GM12865 (cell line): ENCODE data around the gene MBD2.

Experiments
- DNase-seq: peaks from one replicate; pipeline ENCODE4 v3.0.0; 2010; ENCODE audit warnings: low read depth
- H3K4me3 ChIP-seq: 2 replicates; pipeline ENCODE4 v1.5.1; 2011; ENCODE audit warnings: mild to moderate bottlenecking, low read depth, low read length, control low read depth
- TF ChIP-seq, protein P1 (sequence below): IDR thresholded peaks from 2 replicates; pipeline ENCODE4 v1.5.1; 2011; ENCODE audit warnings: low read length, control low read depth, low read depth, inconsistent platforms; ENCODE audit not compliant: insufficient read depth; ENCODE audit errors: missing control alignments

MBD2 gene, protein sequence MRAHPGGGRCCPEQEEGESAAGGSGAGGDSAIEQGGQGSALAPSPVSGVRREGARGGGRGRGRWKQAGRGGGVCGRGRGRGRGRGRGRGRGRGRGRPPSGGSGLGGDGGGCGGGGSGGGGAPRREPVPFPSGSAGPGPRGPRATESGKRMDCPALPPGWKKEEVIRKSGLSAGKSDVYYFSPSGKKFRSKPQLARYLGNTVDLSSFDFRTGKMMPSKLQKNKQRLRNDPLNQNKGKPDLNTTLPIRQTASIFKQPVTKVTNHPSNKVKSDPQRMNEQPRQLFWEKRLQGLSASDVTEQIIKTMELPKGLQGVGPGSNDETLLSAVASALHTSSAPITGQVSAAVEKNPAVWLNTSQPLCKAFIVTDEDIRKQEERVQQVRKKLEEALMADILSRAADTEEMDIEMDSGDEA

DNA sequence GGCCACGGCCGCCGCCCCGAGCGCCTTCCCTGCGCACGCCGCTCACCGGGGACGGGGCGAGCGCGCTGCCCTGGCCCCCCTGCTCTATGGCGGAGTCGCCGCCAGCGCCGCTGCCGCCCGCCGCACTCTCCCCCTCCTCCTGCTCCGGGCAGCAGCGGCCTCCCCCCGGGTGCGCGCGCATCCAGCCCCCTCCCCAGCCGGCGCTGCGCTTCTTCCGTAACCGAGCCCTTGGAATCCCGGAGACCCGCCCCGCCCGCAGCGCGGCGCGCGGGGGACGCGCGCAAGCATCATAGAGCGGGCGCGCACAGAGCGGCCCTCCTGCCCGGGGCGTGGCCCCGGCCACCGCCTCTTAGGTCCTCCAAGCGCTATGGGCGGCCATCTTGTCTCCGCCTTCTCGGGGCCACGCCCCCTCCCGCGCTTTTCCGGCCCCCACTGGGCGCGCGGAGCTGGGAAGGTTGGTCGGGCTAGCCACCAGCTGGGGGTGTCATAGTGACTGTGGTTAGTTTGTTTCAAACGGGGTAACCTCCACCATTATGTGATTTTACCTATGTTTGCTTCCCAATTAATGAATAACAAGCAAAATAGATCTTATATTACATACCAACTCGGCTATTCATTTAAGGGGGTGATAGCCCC, at the start of gene MBD2:
TSS of gene MBD2 (minus strand) at position 291 of the 636 bp plus-strand sequence. CDS start at position 181, 110 bp downstream.
- H3K4me3 ChIP-seq: peak within 1 kb of the TSS; percentile 67
- DNase-seq: peak; percentile 98
- TF ChIP-seq, protein P1, sequence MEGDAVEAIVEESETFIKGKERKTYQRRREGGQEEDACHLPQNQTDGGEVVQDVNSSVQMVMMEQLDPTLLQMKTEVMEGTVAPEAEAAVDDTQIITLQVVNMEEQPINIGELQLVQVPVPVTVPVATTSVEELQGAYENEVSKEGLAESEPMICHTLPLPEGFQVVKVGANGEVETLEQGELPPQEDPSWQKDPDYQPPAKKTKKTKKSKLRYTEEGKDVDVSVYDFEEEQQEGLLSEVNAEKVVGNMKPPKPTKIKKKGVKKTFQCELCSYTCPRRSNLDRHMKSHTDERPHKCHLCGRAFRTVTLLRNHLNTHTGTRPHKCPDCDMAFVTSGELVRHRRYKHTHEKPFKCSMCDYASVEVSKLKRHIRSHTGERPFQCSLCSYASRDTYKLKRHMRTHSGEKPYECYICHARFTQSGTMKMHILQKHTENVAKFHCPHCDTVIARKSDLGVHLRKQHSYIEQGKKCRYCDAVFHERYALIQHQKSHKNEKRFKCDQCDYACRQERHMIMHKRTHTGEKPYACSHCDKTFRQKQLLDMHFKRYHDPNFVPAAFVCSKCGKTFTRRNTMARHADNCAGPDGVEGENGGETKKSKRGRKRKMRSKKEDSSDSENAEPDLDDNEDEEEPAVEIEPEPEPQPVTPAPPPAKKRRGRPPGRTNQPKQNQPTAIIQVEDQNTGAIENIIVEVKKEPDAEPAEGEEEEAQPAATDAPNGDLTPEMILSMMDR: no peak

DNA sequence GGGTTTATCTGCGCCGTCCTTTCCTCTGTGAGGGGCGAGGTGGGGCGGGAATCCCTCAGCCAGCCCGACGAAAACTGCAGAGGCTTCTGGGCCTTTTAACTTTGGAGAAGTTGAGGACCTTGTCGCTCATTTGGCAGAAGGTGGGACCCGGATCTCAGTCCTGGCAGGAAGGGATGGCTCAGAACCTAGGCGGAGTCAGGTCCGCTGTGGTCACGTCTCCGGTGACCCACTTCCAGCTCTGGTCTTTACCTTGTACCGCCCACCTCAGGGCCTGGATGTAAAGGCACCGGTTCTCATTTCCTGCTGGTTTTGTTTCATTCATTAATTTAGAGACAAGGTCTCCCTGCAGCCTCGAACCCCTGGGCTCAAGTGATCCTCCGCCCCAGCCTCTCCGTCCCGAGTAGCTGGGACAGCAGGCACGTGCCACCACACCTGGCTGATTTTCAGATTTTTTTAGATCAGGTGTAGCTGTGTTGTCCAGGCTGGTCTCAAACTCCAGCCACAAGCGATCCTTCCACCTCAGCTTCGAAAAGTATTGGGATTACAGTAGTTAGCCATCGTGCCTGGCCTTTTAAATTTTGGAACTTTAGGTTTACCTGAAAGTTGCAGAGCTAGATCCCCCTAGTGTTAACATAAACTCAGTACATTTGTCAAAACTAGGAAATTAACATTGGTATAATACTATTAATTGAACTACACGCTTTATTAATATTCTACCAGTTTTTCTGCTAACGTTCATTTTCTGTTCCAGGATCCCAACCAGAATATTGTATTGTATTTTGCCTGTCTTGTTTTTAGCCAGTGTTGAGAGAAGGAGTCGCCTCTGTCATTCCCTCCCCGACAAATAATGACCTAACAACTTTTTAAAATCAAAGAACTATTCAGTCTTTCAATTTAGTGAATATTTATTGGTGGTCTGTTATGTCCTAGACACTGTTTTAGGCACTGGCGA, 45.7 kb upstream of the MBD2 start:
- peak; percentile 91 for DNase-seq
- H3K4me3 ChIP-seq: peak overlapping the region; percentile 86
- TF ChIP-seq, protein P1: peak; percentile 37

DNA sequence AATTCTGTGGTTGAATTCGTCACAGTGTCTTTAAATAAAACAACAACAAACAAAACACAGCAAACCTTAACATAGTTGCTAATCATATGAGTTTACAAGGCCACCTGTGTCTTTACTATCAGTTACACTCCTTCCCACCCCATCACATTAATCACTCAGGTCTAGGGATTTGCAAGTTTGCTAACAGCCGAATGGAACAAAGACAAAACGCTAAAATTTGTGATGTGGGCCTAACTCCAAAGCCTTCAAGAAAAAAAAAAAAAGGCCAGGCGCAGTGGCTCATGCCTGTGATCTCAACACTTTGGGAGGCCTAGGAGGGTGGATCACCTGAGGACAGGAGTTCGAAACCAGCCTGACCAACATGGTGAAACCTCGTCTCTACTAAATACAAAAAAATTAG, 44.3 kb upstream of the MBD2 start:
- TF ChIP-seq, protein P1: no peak
- no peak for DNase-seq
- H3K4me3 ChIP-seq: peak overlapping the region; percentile 86

DNA sequence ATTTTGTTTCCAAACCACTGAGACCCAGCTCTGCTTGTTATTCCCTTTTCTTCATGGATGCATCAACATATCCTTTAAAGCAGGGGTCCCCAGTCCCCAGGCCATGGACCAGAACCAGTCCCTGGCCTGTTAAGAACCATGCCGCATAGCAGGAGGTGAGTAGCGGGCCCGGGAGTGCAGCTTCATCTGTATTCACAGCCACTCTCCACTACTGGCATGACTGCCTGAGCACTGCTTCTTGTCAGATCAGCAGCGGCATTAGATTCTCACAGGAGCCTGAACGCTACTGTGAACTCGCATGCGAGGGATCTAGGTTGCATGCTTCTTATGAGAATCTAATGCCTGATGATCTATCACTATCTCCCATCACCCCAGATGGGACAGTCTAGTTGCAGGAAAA, 43.2 kb upstream of the MBD2 start:
- H3K4me3 ChIP-seq: no peak overlapping the region
- TF ChIP-seq, protein P1: no peak
- no peak for DNase-seq

DNA sequence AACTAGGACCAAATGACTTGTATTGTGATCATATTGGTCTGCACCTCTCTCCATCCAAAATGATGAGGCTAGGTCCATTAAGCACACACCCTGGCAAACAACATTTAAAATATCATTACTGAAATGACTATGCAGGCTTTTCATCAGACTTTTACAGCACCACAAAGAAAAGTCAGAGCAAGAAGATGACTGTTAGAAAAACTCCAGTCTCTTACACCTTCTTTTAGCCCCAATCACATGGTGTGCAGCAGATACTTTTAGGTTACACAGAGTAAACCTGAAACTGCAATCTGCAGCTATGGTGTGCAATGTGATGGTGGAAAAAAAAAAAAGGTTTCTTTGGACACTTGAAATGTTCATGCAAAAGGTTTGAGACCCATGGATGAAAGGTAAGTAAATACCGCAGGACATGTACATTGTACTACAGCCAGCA, 39.5 kb upstream of the MBD2 start:
- DNase-seq: peak; percentile 91
- TF ChIP-seq, protein P1: no peak
- H3K4me3 ChIP-seq: peak overlapping the region; percentile 43

DNA sequence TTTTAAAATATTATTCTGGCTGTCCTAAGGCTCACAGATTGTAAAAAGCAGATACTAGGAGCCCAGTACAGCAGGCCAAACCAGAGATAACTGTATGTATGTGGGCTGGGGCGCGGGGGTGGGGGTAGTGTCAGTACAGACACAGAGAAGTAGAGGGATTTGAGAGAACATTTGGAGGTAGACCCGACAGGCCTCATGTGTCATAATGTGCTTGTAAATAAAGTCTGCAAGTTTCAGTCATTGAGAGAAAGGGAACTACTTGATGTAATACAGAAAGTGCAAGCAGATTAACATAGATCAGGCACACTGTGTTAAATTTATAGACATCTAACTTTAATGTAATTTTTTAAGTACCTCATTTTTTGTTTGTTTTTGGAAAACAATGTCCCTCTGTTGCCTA, 37.4 kb upstream of the MBD2 start:
- H3K4me3 ChIP-seq: peak overlapping the region; percentile 26
- peak; percentile 93 for DNase-seq
- TF ChIP-seq, protein P1: no peak
